ENCODE measurements around the gene B3GNT8.

DNA sequence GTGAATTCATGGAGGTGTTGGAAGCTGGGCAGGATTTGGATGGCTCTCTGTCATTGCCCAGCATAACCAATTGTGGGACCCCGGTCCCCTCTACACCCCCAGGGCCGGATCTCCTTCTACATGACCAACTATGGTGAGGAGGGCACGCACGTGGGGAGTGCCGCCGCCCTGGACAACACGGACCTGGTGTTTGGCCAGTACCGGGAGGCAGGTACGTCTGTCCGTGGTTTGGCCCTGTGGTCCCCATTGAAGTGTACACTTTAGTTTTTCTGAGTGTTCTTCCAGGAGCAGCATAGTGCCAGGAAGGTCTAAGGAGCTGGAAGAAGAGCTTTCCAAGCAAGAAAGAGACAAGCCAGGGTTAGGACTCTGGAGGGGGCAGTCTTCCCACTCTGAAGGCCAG is 13.2 kb downstream of the B3GNT8 start:
- TF ChIP-seq, protein P1, sequence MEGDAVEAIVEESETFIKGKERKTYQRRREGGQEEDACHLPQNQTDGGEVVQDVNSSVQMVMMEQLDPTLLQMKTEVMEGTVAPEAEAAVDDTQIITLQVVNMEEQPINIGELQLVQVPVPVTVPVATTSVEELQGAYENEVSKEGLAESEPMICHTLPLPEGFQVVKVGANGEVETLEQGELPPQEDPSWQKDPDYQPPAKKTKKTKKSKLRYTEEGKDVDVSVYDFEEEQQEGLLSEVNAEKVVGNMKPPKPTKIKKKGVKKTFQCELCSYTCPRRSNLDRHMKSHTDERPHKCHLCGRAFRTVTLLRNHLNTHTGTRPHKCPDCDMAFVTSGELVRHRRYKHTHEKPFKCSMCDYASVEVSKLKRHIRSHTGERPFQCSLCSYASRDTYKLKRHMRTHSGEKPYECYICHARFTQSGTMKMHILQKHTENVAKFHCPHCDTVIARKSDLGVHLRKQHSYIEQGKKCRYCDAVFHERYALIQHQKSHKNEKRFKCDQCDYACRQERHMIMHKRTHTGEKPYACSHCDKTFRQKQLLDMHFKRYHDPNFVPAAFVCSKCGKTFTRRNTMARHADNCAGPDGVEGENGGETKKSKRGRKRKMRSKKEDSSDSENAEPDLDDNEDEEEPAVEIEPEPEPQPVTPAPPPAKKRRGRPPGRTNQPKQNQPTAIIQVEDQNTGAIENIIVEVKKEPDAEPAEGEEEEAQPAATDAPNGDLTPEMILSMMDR (IDR thresholded peaks at IDR 0.05 in 2 of 3, conservative IDR thresholded peaks at IDR 0.05 in 1 of 3; ENCODE audit: borderline replicate concordance in 1 of 3, insufficient read depth in 1 of 3, low read depth in 2 of 3, low read length in 2 of 3) = no peak
- no peak for TF ChIP-seq POLR2AphosphoS5 (IDR thresholded peaks at IDR 0.05; ENCODE audit: low read depth, low read length)
- TF ChIP-seq, protein P2, sequence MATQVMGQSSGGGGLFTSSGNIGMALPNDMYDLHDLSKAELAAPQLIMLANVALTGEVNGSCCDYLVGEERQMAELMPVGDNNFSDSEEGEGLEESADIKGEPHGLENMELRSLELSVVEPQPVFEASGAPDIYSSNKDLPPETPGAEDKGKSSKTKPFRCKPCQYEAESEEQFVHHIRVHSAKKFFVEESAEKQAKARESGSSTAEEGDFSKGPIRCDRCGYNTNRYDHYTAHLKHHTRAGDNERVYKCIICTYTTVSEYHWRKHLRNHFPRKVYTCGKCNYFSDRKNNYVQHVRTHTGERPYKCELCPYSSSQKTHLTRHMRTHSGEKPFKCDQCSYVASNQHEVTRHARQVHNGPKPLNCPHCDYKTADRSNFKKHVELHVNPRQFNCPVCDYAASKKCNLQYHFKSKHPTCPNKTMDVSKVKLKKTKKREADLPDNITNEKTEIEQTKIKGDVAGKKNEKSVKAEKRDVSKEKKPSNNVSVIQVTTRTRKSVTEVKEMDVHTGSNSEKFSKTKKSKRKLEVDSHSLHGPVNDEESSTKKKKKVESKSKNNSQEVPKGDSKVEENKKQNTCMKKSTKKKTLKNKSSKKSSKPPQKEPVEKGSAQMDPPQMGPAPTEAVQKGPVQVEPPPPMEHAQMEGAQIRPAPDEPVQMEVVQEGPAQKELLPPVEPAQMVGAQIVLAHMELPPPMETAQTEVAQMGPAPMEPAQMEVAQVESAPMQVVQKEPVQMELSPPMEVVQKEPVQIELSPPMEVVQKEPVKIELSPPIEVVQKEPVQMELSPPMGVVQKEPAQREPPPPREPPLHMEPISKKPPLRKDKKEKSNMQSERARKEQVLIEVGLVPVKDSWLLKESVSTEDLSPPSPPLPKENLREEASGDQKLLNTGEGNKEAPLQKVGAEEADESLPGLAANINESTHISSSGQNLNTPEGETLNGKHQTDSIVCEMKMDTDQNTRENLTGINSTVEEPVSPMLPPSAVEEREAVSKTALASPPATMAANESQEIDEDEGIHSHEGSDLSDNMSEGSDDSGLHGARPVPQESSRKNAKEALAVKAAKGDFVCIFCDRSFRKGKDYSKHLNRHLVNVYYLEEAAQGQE (IDR thresholded peaks at IDR 0.05; ENCODE audit: low read depth) = no peak
- TF ChIP-seq RAD21 (IDR thresholded peaks at IDR 0.05; ENCODE audit: low read depth) = no peak
- TF ChIP-seq ZNF274 (IDR thresholded peaks at IDR 0.05; ENCODE audit: low read depth, low read length) = no peak
- TF ChIP-seq JUND (IDR thresholded peaks at IDR 0.05) = no peak
- TF ChIP-seq ELF1 (IDR thresholded peaks at IDR 0.05; ENCODE audit: borderline replicate concordance, low read depth) = no peak
- no peak for TF ChIP-seq YY1 (IDR thresholded peaks at IDR 0.05; ENCODE audit: extremely low read depth, insufficient replicate concordance, low read depth, low read length)
- no peak for TF ChIP-seq EZH2phosphoT487 (IDR thresholded peaks at IDR 0.05; ENCODE audit: borderline replicate concordance)
- no peak for TF ChIP-seq POLR2A (IDR thresholded peaks at IDR 0.05; ENCODE audit: borderline replicate concordance, extremely low read depth, insufficient read depth, insufficient read length)
- no peak for TF ChIP-seq EZH2 (IDR thresholded peaks at IDR 0.05)
- TF ChIP-seq, protein P3, sequence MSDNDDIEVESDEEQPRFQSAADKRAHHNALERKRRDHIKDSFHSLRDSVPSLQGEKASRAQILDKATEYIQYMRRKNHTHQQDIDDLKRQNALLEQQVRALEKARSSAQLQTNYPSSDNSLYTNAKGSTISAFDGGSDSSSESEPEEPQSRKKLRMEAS (IDR thresholded peaks at IDR 0.05) = no peak
- TF ChIP-seq, protein P4, sequence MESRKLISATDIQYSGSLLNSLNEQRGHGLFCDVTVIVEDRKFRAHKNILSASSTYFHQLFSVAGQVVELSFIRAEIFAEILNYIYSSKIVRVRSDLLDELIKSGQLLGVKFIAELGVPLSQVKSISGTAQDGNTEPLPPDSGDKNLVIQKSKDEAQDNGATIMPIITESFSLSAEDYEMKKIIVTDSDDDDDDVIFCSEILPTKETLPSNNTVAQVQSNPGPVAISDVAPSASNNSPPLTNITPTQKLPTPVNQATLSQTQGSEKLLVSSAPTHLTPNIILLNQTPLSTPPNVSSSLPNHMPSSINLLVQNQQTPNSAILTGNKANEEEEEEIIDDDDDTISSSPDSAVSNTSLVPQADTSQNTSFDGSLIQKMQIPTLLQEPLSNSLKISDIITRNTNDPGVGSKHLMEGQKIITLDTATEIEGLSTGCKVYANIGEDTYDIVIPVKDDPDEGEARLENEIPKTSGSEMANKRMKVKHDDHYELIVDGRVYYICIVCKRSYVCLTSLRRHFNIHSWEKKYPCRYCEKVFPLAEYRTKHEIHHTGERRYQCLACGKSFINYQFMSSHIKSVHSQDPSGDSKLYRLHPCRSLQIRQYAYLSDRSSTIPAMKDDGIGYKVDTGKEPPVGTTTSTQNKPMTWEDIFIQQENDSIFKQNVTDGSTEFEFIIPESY (IDR thresholded peaks at IDR 0.05; ENCODE audit: extremely low read depth, insufficient replicate concordance, low read length) = no peak

Measured in HCT116 (cell line).